Activated CD4-positive, CD25-positive, alpha-beta regulatory T cell treated with anti-CD3 and anti-CD28 coated beads, Interleukin-2, amount 50 U/mL, for 24 hours (primary cell): ENCODE results near the gene TTC12.

Experiments used
- ATAC-seq, 2 donors: fragments of 150-1000 bp; cut with Tn5 transposase; one replicate each; pipeline ENCODE4 v1.10.0; 2021; ENCODE audit warnings: mild to moderate bottlenecking in 1 of 2, moderate library complexity in 1 of 2

TTC12 gene

DNA sequence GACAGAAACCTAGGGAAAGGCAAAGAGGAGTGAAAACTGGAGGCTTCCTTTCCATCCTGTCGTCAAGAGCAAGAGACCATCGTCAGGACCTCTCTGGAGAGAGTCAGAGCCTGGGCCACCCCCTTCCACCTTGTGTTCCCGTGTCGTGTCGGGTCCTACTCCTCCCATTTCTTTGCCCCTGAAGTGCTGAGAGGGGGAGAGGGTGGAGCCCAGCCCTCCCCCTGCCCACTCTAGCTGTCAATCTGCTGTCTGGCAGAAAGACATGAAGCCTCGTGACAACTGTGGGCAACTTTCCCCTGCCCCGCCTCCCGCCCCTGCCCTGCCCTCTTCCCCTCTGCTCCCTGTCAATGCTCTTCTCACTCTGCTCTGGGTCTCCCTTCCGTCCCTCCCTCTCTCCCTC is 93.8 kb downstream of the TTC12 start:
- ATAC-seq: no peak

- ATAC-seq: no peak
Measured at GRCh38 chr11:113408887-113409286, 94.5 kb downstream of the TTC12 start.

DNA sequence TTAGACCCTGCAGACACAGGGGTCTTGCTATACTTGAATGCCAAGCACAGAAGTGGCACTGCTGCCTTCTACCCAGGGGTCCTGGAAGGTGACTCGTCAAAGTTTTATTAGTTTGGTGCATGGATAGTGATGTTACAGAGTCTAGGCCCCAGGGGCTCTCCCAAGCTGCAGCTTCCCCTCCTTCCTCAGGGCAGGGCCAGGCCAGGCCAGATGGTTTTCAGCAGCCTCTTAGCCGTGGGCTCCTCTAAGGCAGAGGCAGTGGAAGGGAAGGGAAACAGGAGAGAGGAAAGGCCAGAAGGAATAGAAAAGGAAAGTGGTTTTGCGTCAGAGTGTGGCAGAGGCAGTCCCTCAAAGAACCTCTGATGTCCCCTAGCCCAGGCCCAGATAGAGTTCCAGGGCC is 95.1 kb downstream of the TTC12 start:
- ATAC-seq: no peak

DNA sequence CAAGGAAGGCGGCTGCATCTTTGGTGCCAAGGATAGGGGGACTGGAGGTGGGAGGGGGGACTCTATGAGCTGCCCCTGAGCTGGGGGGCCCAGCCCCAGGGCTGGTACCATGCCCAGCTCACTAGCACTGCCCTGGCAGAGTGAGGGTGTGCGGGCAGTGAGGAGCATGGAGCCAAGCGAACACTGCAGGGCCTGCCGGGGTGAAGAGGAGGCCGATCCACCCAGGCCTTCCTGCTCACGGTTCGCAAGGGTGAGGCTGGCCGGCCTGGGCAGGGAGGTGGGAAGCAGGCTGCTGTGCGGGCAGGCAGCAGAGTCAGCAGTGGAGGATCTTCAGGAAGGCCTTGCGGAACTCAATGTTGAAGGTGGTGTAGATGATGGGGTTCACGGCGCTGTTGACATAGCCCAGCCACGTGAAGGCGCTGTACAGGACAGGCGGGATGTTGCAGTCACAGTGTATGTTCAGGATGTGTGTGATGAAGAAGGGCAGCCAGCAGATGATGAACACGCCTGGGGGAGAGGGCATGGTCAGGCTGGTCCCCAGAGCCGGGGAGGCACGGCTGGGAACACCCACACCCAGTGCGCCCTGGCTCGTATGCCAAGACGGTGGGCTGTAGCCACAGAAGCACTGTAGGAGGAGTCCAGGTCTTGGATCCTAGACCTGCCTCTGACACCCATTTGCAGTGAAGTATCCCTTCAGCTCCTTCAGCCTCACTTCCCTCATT is 96.2 kb downstream of the TTC12 start:
- ATAC-seq: no peak

DNA sequence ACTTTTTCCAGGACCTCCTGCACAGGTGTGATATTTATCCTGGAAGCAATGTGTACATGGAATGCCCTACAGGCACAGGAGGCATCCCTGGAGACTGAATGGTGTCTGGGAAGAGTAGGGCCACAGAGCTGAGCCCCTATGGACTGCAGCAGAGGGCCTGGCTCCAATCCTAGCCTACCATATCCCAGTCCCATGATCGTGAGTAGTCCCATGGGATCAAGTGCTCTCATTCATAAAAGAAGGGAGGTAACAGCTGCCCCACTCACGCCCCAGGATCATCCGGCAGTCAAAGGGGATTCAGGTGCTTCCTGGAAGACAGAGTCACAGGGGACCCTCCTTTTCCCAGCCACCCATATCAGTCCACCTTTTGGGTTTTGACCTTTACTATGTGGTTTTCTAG is 97.2 kb downstream of the TTC12 start:
- no peak for ATAC-seq

DNA sequence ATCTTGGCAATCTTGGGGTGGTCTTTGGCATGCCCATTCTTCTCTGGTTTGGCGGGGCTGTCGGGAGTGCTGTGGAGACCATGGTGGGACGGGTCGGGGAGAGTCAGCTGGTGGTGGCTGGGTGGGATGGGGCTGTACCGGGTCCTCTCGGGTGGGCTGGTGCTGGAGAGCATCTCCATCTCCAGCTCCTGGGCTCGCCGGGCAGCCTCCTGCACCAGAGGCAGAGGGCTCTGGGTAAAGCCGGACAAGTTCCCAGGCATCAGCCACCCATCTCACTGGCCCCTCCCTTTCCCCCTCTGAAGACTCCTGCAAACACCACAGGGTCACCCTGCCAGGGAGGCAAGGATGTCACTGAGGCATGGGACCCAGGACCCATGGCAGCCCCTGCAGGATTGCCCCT is 98.3 kb downstream of the TTC12 start:
- no peak for ATAC-seq

DNA sequence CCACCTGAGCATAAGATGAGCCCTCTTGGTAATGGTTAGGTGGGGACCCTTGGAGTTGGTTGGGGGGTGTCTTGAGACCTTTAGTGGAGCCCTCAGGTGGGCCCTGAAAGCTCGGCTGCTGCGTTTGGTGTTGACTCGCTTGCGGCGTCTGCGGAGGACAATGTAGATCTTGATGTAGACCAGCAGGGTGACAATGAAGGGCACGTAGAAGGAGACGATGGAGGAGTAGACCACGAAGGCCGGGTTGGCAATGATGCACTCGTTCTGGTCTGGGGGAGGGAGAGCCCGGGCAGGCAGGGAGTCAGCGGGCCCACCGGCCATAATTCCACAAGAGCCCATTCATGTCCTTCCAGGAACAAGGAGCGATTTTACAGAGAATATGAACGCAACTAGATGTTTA is 101.0 kb downstream of the TTC12 start:
- no peak for ATAC-seq
